ENCODE data around the gene C1orf87.

C1orf87 gene

GRCh38 chr1:60036856-60037460 is 36.6 kb downstream of the C1orf87 start:
- no peak overlapping the region for H3K27ac ChIP-seq (ENCODE audit: low read length)
- no peak for DNase-seq
- no peak overlapping the region for H2AFZ ChIP-seq (ENCODE audit: low read depth, low read length)
- H3K4me2 ChIP-seq (ENCODE audit: insufficient read depth, low read length): no peak overlapping the region
- no peaks in the 10 kb centered on the region for H3K9me3 ChIP-seq (ENCODE audit: insufficient read depth, low read length, severe bottlenecking)
- TF ChIP-seq CTCF (IDR thresholded peaks at IDR 0.05; ENCODE audit: borderline replicate concordance, extremely low read depth, low read length, poor library complexity, severe bottlenecking): no peak
- no peak for TF ChIP-seq EZH2 (IDR thresholded peaks at IDR 0.05; ENCODE audit: borderline replicate concordance, low read depth, low read length, severe bottlenecking)
- no peak overlapping the region for H3K9ac ChIP-seq (ENCODE audit: low read depth, low read length)
- no peaks in the 10 kb centered on the region for H3K4me1 ChIP-seq (ENCODE audit: insufficient read depth, low read length)
- H3K4me3 ChIP-seq (ENCODE audit: low read depth in 1 of 2, low read length in 2 of 2): no peak overlapping the region
- no peaks in the 10 kb centered on the region for H3K79me2 ChIP-seq (ENCODE audit: insufficient read depth, low read length)
- H4K20me1 ChIP-seq (ENCODE audit: insufficient read depth, low read length): no peaks in the 10 kb centered on the region
- ATAC-seq (ENCODE audit: insufficient read depth, low read depth): no peak
- H3K27me3 ChIP-seq (ENCODE audit: insufficient read depth, low read length, poor library complexity): no peaks in the 10 kb centered on the region
- H3K36me3 ChIP-seq (ENCODE audit: insufficient read depth, low read length): no peaks in the 10 kb centered on the region

- Histone ChIP-seq H2AFZ (ENCODE audit: low read depth, low read length) (no peak overlapping the region), H3K4me1 (ENCODE audit: insufficient read depth, low read length) (no peaks in the 10 kb centered on the region), H4K20me1 (ENCODE audit: insufficient read depth, low read length) (no peaks in the 10 kb centered on the region), H3K4me2 (ENCODE audit: insufficient read depth, low read length) (no peak overlapping the region), H3K27me3 (ENCODE audit: insufficient read depth, low read length, poor library complexity) (no peaks in the 10 kb centered on the region), H3K79me2 (ENCODE audit: insufficient read depth, low read length) (no peaks in the 10 kb centered on the region), H3K36me3 (ENCODE audit: insufficient read depth, low read length) (no peaks in the 10 kb centered on the region), H3K9ac (ENCODE audit: low read depth, low read length) (no peak overlapping the region), H3K9me3 (ENCODE audit: insufficient read depth, low read length, severe bottlenecking) (no peaks in the 10 kb centered on the region), H3K27ac (ENCODE audit: low read length) (no peak overlapping the region), H3K4me3 (ENCODE audit: low read depth in 1 of 2, low read length in 2 of 2) (no peak overlapping the region)
- TF ChIP-seq CTCF (IDR thresholded peaks at IDR 0.05; ENCODE audit: borderline replicate concordance, extremely low read depth, low read length, poor library complexity, severe bottlenecking) (no peak), EZH2 (IDR thresholded peaks at IDR 0.05; ENCODE audit: borderline replicate concordance, low read depth, low read length, severe bottlenecking) (no peak)
- DNase-seq: no peak
- ATAC-seq (ENCODE audit: insufficient read depth, low read depth): no peak
Observed at GRCh38 chr1:60035921-60036320, 37.6 kb downstream of the C1orf87 start.

GRCh38 chr1:60034999-60035398 is 38.6 kb downstream of the C1orf87 start:
- no peak overlapping the region for H2AFZ ChIP-seq (ENCODE audit: low read depth, low read length)
- H3K79me2 ChIP-seq (ENCODE audit: insufficient read depth, low read length): no peaks in the 10 kb centered on the region
- H4K20me1 ChIP-seq (ENCODE audit: insufficient read depth, low read length): no peaks in the 10 kb centered on the region
- H3K4me3 ChIP-seq (ENCODE audit: low read depth in 1 of 2, low read length in 2 of 2): no peak overlapping the region
- no peak overlapping the region for H3K4me2 ChIP-seq (ENCODE audit: insufficient read depth, low read length)
- DNase-seq (no peak), ATAC-seq (ENCODE audit: insufficient read depth, low read depth) (no peak)
- H3K9me3 ChIP-seq (ENCODE audit: insufficient read depth, low read length, severe bottlenecking): no peaks in the 10 kb centered on the region
- H3K36me3 ChIP-seq (ENCODE audit: insufficient read depth, low read length): no peaks in the 10 kb centered on the region
- no peak overlapping the region for H3K9ac ChIP-seq (ENCODE audit: low read depth, low read length)
- H3K4me1 ChIP-seq (ENCODE audit: insufficient read depth, low read length): no peaks in the 10 kb centered on the region
- TF ChIP-seq EZH2 (IDR thresholded peaks at IDR 0.05; ENCODE audit: borderline replicate concordance, low read depth, low read length, severe bottlenecking) (no peak), CTCF (IDR thresholded peaks at IDR 0.05; ENCODE audit: borderline replicate concordance, extremely low read depth, low read length, poor library complexity, severe bottlenecking) (no peak)
- H3K27me3 ChIP-seq (ENCODE audit: insufficient read depth, low read length, poor library complexity): no peaks in the 10 kb centered on the region
- H3K27ac ChIP-seq (ENCODE audit: low read length): no peak overlapping the region
